Left forelimb (tissue), 1 donor: Measurements from ENCODE around the gene ST3GAL3.

ENCODE experiments used
- DNase-seq: peaks from one replicate; pipeline ENCODE4 v3.0.0-alpha.2; 2018; ENCODE audit warnings: low spot score

Gene ST3GAL3

GRCh38 chr1:43707190-43708001, at the start of gene ST3GAL3:
ST3GAL3 (plus strand) TSS chr1:43707536; CDS start chr1:43736263, 28,727 bp downstream.
- DNase-seq: peak; percentile 94

DNA sequence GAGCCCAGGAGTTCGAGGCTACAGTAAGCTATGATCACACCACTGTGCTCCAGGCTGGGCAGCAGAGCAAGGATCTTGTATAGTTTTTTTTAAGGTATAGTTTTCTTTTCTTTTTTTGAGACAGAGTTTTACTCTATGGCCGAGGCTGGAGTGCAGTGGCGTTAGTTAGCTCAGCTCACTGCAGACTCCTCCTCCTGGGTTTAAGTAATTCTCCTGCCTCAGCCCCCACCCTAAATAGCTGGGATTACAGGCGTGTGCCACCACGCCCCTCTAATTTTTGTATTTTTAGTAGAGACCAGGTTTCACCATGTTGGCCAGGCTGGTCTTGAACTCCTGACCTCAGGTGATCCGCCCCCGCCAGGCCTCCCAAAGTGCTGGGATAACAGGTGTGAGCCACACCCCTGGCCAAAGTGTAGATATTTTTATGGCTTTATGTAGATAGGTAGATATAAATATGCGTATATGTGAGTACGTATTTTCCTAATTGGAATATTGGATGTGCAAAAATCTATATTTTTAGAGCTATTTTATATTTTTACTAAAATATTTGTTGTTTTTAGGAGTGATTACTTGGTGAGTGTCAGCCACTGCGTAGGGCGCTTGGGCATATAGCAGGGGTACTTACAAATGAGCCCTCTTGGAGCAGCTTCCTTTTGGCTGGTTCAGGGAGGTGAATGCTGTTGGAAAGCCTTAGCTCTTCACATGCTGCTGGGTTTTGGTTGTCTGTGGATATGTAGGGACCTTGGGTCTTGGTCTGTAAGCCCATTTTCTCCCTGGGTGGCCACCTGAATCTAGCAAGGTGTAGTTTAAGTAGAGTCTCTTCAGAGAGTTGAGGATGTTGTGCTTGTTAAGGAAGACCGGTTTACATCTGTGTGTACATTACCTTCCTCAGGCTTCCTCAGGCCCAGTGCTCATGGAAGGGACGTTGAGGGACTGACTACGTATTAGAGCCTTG, 47.8 kb upstream of the ST3GAL3 start:
- DNase-seq: no peak

GRCh38 chr1:43660355-43660754, 47.0 kb upstream of the ST3GAL3 start:
- DNase-seq: no peak

DNA sequence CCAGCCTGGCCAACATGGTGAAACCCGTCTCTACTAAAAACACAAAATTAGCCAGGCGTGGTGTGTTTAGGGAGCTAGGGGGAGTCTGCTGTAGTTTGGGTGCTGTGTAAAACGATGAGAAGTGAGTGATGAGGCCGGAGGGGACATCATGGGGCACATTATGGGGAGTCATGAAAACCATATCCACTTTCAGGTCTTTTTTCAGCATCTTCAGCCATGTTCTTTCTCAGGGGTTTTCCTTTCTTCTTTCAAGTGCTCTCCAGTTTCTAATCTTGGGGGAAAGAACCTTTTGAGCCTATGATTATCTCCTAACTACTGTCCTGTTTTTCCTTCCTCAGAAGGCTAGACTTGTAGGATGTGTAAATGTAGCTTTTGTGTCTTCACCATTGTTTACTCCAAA, 43.0 kb upstream of the ST3GAL3 start:
- no peak for DNase-seq

- DNase-seq: no peak
These were observed 40.7 kb upstream of the ST3GAL3 start for GRCh38 chr1:43666608-43667007.

GRCh38 chr1:43668956-43669355, 38.4 kb upstream of the ST3GAL3 start:
- DNase-seq: no peak

- no peak for DNase-seq
These were observed 37.5 kb upstream of the ST3GAL3 start for GRCh38 chr1:43669878-43670277.

GRCh38 chr1:43671193-43671592, 36.1 kb upstream of the ST3GAL3 start:
- no peak for DNase-seq

GRCh38 chr1:43671626-43672330, 35.6 kb upstream of the ST3GAL3 start:
- no peak for DNase-seq

- DNase-seq: no peak
These were observed 34.1 kb upstream of the ST3GAL3 start for GRCh38 chr1:43673261-43673660.

GRCh38 chr1:43678940-43679339, 28.4 kb upstream of the ST3GAL3 start:
- DNase-seq: no peak

- no peak for DNase-seq
These were observed 23.8 kb upstream of the ST3GAL3 start for GRCh38 chr1:43683560-43683959.

DNA sequence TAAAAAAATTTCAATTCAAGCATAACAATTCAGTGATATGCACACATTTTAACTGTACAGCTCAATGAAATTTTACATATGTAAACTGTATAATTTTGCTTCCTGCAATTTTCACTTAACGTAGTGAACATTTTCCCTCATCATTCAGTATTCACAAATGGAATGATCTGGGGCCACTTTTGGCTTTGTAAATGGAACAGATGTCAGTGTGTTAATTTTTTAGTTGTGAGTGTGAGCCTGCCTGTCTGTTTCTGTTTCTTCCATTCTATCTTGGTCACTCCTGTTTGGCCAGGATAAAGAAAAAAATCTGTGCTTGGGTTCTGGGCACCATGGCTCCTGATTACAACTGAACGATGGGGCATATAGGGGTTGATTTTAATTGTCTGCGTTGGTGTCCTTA, 20.5 kb upstream of the ST3GAL3 start:
- no peak for DNase-seq

DNA sequence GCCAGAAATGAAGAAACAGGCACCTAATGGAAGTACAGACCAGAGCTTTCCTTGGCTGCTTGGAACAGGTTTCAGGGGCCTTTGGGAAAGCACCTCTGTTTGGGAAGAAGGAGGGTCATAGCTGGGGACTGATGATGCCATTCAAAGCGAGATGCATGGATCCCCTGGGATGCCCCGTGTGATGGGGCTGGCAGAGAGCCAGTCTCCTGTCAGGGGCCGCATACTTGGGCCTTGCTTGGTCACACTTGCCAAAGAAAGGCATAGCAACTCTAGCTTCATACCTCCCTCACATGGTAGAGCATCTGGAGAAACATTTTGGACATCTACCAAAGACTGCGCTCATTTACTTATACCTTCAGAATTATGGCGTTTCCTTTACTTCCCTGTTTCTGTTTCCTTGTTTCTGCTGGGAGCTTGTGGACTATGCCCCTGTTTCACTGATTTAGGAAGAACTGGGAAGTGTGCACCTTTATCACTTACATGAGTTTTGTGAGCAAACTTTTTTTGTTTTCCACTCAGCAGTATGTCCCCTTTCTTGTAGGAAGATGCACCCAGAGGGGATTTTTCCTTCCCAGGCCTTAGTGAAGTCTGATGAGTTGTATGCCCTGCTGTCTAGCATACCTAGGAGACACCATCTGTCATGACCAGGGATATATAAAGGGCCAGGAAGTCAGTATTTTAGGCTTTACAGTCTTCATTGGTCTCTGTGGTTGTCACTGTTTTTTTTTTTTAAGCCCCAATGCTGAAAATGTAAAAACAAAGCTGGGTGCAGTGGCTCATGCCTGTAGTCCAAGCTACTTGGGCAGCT, 19.8 kb upstream of the ST3GAL3 start:
- DNase-seq: no peak

- no peak for DNase-seq
These were observed 19.3 kb upstream of the ST3GAL3 start for GRCh38 chr1:43688109-43688387.

GRCh38 chr1:43688594-43689000, 18.7 kb upstream of the ST3GAL3 start:
- DNase-seq: no peak

DNA sequence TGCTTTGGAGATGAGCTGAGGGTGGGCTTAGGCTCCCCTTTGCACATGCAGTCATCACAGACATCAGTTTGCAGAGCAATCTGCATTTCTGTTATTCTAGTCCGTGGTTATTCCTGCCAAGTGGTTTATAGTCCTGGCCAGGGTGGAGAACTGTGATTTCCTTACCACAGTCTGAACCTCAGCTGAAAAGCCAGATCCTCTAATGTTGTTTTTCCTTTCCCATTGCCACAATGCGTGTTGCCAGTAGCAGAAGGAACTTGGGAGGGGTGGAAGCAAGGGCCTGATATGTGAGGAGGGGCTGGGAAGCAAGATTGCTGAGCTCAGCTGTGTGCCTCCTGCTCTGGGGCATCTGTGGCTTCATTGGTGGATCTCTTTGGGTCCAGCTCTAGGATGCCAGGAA, 18.0 kb upstream of the ST3GAL3 start:
- DNase-seq: no peak

DNA sequence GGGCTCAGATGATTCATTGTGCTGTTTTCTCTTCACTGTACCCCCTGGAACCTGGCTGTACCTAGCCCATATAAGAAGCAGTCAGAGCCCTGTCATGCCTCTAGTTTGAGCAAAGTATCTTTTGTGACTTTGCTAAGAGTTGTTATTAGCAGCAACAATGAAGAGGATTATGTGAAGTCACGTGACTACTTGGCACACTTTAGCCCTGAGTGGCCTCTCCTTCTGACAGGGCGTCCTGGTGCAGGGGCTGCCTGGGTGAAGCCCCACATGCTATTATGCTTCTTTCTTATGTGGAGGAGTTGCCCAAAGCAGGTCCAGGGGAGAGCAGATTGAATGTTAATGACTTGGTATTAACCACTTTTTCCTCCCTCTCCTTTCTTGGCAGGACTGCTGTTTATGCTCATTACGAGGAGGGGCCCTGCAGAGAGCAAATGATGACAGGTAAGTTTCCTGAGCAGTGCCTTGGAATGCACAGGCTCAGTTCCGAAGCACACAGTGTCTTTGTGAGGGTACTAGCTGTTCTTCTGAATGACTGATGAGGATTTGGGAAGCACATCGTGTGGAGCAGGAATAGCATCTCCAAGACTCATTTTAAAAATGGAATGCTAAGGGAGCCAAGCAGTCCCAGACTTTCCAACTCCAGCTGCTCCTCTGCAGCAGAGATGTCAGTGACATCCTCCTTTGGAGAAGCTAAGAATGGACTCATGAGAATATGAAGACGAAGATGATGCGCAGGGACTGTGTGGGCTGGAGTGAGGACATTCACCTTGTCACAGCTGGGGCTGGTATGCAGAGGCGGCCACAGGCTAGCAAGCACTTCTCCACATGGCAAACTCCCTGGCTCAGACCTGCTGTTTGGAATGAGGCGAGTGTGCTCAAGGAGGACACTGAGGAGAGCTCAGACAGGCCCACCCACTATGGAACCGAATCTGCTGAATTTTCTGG, 15.2 kb upstream of the ST3GAL3 start:
- DNase-seq: no peak

GRCh38 chr1:43693371-43693770, 14.0 kb upstream of the ST3GAL3 start:
- DNase-seq: no peak

GRCh38 chr1:43699281-43699680, 8.1 kb upstream of the ST3GAL3 start:
- no peak for DNase-seq

DNA sequence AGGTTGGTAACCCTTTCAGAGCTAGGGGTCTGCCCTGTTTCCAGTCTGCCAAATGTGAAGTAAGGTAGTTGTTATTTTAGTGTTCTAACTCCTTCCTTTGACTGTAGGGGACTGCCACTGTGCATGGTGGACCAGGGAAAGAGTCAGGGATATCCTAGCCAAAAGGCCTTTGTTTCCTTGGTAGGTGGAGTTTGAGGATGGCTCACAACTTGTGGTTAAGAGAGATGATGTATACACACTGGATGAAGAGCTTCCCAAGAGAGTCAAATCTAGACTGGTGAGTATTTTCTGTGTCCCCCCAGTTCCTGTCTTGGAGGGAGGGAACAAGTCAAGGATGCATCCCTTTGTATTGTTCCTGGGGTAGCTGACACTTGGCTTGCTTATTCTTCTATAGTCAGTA, 3.5 kb upstream of the ST3GAL3 start:
- DNase-seq: no peak
